Coronary artery (tissue), 2 donors: ENCODE measurements around the gene OLIG3.

Experiments
- DNase-seq: peaks from one replicate; pipeline ENCODE4 v3.0.0-alpha.2; 2017; ENCODE audit warnings: low spot score
- H3K27ac ChIP-seq, 2 donors: fragments of 200-600 bp; sonication (generic); one replicate each; pipeline ENCODE4 v1.5.1; 2016 to 2019
- H3K4me3 ChIP-seq: fragments of 200-600 bp; sonication (generic); 2 replicates; pipeline ENCODE4 v1.5.1; 2016; ENCODE audit warnings: mild to moderate bottlenecking, moderate library complexity
- CTCF ChIP-seq: fragments of 200-600 bp; sonication (generic); IDR thresholded peaks from one replicate; pipeline ENCODE4 v1.5.1; 2019; ENCODE audit warnings: antibody characterized with exemption

OLIG3 gene

GRCh38 chr6:137490006-137490905 is 3.9 kb downstream of the OLIG3 start:
- no peak for TF ChIP-seq CTCF
- no peak overlapping the region for H3K27ac ChIP-seq
- DNase-seq, result no peak
- no peak overlapping the region for H3K4me3 ChIP-seq

GRCh38 chr6:137489046-137490005 is 4.9 kb downstream of the OLIG3 start:
- no peak for DNase-seq
- TF ChIP-seq CTCF, result no peak
- Histone ChIP-seq H3K27ac (no peak overlapping the region), H3K4me3 (peak overlapping the region; percentile 57)

GRCh38 chr6:137488150-137489045 is 5.8 kb downstream of the OLIG3 start:
- H3K27ac ChIP-seq, result no peak overlapping the region
- no peak for TF ChIP-seq CTCF
- H3K4me3 ChIP-seq, result peak overlapping the region; percentile 57
- no peak for DNase-seq

GRCh38 chr6:137487869-137488149 is 6.4 kb downstream of the OLIG3 start:
- H3K4me3 ChIP-seq, result no peak overlapping the region
- DNase-seq, result no peak
- H3K27ac ChIP-seq, result no peak overlapping the region
- TF ChIP-seq CTCF, result no peak

- DNase-seq, result no peak
- no peak for TF ChIP-seq CTCF
Measured at GRCh38 chr6:137487181-137487868, 6.9 kb downstream of the OLIG3 start.

GRCh38 chr6:137486416-137486815 is 7.8 kb downstream of the OLIG3 start:
- no peak overlapping the region for H3K27ac ChIP-seq
- TF ChIP-seq CTCF, result no peak
- no peak for DNase-seq

More at GRCh38 chr6:137487181-137487868, 6.9 kb downstream of the OLIG3 start:
- H3K4me3 ChIP-seq, result no peak overlapping the region
- no peak overlapping the region for H3K27ac ChIP-seq

More at GRCh38 chr6:137486416-137486815, 7.8 kb downstream of the OLIG3 start:
- no peak overlapping the region for H3K4me3 ChIP-seq
